NCI-H2029 treated with DMSO at 0.1 percent for 48 hours (cell line): ENCODE results near the gene SORCS3.
"Not testable (repeated sequence)": the region's sequence is repeated elsewhere in the genome, so short reads cannot be mapped to it uniquely, and the experiment has no call there.

ENCODE experiments used
- DNase-seq: peaks from one replicate; lab custom pipeline; 2025; lab: John Stamatoyannopoulos, UW

SORCS3 gene

DNA sequence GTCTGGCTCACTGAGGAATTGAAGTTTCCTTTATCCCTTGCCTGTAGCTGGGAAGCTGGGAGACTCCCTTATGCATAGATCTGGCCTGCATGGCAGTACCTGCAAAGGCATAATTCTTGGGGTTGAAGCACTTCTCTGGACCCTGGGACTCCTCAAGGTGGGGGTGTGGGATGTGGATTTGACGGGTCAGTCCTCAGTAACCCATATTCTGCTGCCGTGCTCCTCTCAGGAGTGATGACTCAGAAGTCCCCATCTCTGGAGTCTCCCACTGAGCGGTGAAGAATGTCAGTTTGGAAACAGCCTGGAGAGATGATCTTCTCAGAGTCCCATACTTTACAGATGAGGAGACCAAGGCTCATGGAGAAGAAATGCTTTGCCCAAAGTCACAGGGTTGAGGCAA lies 49.0 kb downstream of the SORCS3 start:
- no peak for DNase-seq

DNA sequence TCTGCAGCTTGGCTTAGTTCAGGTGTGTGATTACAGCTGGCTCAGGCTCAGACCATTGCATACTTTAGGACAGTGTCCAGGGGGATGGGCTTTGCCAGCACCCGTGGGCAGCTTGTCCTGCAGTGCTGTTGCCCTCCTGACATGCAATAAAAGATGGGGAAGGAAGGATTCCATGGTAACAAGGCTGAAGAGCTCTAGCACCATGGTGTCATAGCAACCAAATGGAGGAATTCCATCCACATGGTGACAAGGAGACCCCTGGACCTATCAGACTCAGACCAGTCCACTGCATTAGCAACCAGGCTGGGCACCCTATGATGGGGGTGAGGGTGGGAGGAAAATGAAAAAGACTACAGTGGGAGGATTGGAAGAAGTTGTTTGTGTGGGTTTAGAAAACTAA lies 49.9 kb downstream of the SORCS3 start:
- DNase-seq: no peak

DNA sequence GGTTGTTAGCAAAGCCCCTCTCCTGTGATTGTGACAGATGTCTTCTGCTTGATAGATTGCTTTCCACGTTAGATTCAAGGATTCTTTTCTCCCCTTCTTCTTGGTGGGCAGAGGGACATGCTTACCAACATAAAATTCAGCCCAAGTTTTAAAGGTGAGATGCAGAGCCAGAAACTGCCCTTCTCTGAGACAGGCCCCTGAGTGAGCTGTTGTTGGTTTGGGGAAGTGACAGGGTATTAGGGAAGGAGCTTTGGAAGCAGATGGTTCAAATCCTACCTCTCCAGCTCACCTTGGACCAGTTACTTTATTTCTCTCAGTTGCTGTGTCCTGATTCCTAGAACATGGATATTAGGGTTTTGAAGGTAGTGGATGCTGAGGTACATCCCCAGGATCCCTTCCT lies 53.0 kb downstream of the SORCS3 start:
- DNase-seq: no peak

DNA sequence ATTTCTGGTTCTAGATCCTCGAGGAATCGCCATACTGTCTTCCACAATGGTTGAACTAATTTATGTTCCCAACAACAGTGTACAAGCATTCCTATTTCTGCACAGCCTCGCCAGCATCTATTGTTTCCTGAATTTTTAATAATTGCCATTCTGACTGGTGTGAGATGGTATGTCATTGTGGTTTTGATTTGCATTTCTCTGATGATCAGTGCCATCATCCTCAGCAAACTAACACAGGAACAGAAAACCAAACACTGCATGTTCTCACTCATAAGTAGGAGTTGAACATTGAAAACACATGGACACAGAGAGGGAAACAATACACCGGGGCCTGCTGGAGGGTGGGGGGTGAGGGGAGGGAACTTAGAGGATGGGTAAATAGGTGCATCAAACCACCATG lies 62.2 kb downstream of the SORCS3 start:
- DNase-seq: not testable (repeated sequence)

DNA sequence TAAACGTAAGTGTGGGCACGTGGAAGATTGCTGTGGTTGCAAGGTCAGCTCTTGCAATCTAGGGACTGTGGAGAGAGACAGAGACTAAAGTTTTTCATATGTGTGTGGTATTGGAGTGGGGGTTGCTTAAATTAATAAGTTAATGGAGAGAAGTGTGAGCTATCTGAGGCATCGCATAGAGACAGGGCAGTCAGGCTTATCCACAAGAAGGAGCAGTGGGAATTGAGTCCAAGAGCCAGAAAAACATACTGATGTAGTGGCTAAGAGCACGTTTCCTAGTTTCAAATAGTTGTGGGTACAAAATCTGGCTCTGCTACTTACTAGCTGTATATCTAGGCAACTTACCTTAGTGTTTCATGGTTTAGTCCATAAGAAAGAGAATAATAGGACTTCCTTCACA lies 65.8 kb downstream of the SORCS3 start:
- no peak for DNase-seq

DNA sequence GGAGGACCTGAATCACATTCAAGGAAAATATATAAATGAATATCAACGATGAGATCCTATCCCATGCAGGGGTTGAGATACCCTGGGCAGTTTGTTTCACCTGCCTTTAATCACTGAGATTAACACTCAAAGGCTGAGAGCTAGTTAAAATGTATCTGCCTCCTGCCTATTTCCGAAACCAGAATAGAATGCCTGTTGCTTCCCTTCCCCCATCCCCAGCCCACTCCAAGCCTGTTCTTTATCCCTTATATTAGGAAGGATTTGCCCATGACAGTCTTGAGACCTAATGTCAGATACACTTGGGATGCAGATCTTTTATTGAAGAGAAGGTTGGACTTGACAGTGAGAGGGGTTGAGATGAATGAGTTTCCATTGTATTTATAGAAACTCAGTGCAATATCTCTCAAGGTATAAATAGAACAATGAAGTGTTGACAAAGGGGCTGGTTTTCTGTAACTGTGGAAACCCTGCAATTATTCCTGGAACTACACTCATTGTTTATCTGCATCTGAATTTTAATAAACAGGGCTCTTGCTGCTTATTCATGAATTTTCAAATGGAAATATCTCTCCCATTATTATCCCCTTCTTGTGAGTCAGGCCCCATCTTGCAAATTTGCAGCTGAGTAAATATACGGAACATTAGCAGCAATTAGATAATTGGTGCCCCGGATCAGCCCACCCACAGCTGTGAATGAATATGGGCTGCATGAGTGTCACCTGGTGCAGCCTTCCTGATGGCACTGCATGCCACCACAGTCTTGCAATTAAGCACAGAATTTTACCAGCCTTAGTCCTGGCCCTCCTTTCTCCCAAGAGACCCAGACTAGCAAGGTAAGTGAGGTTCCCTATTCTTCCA lies 66.7 kb downstream of the SORCS3 start:
- DNase-seq: no peak

DNA sequence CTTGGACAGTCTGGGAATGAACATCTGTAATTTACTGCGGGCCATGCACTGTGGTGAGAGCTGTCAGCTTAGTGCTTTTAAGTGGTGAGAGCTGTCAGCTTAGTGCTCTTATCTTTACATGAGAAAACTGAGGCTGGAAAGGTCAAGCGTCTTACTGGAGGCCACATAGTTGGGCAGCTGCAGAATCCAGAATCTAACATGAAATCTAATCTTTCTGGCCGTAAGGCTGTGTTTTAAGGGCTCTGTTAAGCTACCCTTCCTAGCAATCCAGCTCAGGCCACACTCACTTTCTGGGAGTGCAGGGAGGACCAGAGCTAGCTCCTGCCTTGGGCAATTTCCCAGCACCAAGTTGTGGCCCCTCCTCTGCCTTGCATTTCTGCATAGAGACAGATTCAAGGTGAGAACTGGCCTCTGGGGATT lies 70.2 kb downstream of the SORCS3 start:
- no peak for DNase-seq

DNA sequence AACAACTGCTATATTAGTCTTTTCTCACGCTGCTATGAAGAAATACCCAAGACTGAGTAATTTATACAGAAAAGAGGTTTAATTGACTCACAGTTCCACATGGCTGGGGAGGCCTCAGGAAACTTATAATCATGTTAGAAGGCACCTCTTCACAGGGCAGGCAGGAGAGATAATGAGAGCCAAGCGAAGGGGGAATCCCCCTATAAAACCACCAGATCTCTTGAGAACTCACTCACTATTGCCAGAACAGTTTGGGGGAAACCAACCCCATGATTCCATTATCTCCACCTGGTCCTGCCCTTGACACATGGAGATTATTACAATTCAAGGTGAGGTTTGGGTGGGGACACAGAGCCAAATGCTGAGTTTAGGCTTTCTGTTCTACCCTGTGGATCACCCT lies 89.5 kb downstream of the SORCS3 start:
- DNase-seq: not testable (repeated sequence)

DNA sequence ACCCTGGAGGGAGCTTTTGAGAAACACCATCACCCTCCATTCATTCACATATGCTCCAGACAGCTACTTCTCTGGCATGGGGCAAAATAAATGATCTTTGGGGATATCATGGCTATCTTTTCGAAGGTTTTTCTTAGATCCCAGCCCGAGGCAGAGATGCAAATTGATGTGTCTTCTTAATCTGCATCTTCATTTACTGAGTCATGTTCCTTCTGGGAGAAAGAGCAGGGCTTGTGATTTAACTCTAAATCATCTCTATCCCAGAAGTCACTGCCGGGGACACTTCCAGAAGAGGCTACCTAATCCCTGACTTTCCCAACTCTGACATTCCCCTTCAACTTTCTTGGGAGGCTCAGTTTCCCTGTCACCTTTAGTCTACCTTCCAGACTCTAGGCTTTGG lies 90.1 kb downstream of the SORCS3 start:
- DNase-seq: no peak

DNA sequence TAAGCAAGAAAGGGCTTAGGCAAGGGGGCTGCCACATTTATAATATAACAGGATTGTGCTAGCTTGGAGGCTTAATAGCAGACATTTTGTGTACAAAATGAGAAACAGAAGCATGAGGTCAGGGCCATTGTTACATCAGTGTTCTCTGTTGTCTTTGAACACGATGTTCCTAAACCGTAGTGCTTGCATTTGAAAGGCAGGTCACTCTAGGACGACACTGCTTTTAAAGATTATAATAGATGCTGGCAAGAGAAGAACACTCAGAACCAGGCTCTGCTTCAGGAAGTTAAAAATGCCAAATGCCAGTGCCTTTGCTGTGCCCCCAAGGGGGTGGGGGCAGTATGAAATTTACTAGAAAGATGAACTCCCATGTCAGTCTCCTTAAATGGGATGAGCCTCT lies 91.1 kb downstream of the SORCS3 start:
- DNase-seq: no peak

DNA sequence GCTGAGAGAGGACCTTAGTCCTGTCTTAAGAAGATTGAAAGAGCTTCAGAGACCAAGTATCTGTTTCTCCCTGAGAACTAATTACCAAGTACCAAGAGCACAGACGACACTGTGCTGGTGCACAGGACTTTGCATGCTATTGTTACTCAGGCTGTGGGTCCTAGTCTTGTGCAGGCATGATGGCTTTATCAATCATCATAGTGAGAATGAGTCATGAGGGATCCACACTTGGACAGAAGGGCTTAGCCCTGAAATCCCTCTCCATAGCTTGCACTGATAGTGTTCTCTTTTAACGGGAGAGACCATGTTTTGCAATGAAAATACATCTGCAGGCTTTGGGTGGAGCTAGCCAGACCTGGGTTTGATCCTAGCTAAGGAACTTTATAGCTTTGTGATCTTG lies 93.3 kb downstream of the SORCS3 start:
- no peak for DNase-seq

DNA sequence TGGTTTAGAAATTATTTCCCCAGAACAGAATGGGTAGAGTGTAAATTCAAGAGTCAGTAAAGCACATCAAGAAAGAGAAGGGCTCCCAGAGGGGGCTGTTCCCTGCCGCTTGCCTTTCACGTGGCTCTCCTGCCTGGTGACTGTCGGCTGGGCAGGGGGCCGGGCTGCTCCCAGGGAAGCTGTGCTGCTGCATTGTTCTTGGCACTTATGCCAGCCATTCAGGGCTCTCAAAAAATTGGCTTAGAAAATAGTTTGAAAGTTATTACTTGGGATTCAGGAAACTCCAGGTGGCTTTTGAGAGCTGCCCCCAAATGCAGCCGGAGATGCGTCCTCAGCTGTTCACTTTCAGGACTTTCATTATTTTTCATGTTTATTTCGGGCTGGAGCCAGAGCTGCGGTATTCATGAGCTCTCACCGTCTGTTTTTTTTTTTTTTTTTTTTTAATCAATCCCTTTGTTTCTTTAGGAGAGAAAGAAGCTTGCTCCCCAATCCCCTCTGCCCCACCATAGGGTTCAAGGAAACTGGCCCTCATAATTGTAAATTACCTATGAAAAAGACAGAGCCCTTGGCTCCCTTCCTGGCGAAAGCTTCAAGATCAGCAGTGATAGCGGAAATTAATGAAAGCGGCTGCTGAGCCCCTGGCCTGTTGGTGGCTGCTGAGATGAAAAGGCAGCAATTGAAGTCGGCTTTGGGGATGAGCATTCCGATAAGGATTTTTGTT lies 94.1 kb downstream of the SORCS3 start:
- no peak for DNase-seq

DNA sequence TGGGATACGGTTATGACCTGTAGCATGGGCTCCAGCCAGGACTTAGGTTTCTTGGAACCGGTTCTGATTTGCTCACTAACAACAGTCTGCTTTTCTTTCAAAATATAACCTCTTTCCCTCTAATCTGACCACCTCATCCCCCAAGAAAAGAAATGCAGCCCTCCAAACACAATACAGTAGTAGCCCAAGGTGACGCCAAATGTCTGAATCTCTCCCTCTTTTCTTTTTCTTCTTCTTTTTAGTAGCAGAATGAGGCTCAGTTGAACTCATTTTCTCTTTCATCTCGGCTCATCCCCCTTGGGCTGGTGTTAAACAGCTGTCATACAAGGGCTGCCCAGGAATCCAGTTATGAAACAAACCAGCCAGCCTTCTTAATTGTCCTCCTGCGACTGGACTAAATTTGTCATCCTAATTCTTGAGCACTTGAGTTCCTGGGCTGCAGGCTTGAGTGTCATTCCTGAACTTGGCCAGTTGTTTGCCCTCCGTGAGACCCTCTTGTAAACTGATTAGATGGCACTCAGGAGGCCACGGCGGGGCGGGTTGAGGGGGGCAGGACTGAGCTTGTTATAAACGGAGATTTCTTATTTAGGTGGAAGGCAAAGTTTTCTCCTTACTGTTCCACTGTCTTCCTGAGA lies 94.8 kb downstream of the SORCS3 start:
- no peak for DNase-seq

DNA sequence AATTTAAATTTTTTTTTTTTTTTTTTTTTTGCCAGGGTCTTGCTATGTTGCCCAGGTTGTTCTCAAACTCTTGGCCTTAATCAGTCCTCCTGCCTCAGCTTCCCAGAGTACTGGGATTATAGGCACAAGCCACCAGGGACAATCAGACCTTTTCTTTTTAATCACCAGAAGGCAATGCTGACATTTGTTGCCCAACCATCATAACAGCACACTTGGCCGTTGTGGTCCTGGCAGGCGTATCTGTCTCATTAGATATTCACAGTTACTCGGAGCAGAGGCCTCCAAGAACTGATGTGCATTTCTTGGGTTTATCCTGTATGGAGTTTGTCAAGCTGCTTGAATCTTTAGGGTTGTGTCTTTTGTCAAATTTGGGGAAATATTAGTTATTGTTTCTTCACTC lies 100.0 kb downstream of the SORCS3 start:
- DNase-seq: no peak

DNA sequence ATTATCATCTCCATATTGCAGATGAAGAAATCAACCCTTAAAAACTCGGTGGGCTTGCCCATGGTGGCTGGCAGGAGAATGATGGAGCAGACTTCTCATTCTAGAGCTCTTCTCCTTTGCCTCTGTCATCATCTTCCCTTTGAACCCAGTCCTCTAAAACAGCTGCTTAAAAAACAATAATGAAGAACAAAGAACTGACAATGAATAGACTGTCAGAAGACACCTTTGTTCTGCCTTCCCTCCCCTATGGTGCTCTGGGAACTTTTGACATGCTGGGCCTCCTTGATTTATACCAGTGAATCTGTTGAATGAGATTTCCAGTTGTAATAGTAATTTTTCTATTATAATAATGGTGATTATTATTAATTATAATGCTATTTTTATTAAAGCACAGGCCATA lies 103.0 kb downstream of the SORCS3 start:
- DNase-seq: no peak

DNA sequence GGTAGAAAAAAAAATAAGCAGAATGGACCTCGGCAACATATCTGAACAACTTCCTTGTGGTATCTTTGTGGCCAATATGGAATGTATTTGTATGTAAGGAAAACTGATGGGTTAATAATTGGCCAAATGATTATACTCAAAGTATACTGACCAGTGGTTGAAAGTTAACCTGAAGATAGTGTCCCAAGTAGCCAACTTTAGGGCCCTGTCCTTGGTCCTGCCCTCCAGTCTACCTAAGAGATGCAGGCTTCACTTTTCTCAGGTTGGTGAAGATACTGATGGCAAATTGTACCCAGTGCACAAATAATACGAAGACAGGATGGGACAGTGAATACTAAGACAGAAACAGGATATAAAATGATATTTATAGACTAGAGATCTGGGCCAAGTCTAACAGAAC lies 109.2 kb downstream of the SORCS3 start:
- no peak for DNase-seq

DNA sequence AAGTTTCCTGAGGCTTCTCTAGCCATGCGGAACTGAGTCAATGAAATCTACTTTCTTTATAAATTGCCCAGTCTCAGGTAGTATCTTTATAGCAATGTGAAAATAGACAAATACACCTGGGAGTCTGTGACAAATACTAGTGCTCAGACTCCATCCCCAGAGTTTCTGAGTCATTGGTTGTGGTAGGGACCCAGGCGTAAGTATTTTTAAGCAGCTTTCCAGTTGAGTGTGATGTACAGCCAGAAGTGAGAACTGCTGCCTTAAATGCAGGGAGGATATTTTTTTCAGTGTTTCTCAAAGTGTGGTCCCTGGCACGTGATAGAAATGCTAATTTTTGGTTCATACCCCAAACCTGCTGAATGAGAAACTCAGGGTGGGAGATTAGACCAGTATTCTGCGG lies 121.7 kb downstream of the SORCS3 start:
- DNase-seq: no peak

DNA sequence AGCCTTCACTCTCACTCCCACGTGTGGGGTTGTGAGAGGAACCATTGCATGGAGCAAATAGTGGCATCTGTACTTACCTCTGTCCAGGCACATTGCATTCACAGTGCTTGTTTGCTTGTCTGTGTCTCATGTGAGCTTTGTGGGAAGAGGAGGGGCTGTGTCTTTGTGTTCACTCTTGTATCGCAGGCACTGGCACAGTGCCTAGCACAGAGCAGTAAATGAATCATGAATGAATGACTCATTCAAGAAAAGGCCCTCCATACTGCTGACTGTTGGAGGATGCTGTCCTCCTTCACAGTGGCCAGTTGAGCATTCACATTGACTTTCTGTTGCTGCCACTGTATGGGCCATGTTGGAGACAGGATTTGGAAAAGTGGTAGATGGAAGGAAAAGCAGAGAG lies 125.3 kb downstream of the SORCS3 start:
- DNase-seq: no peak

DNA sequence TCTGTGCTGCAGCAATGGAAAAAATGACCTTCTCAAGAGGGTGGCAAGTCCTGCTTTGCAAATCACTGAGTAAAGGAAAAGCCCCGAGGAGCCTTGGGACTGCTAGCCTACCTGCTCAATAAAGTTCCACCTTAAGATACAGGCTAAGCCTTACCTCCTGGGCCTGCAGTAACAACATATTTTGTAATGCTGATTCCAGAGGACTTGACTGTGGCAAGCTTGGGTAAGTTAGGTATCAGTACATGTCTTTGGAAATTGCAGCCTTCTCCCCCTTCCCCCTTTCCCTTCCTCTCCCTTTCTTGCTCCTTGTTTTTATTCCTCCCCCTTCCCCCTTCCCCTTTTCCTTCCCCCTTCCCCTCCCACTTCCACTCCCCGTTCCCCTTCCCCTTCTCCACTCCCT lies 126.2 kb downstream of the SORCS3 start:
- no peak for DNase-seq

DNA sequence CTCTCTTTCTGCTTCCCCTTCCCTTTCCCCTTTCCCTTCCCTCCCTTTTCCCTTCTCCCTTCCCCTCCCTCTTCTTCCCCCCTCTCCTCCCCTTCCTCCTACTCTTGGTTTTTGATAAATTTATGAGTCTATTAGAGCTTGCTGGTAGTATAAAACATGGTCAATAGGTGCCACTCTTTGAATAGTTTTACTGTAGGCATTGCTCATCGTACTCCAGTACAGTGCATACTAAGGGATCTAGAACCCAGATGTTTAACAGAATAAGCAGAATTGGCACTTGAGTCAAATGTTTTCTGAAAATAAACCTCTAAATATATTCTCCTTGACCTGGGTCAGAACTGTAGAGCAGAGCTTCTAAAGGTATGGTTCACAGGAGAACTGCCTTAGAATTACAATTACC lies 126.7 kb downstream of the SORCS3 start:
- no peak for DNase-seq

DNA sequence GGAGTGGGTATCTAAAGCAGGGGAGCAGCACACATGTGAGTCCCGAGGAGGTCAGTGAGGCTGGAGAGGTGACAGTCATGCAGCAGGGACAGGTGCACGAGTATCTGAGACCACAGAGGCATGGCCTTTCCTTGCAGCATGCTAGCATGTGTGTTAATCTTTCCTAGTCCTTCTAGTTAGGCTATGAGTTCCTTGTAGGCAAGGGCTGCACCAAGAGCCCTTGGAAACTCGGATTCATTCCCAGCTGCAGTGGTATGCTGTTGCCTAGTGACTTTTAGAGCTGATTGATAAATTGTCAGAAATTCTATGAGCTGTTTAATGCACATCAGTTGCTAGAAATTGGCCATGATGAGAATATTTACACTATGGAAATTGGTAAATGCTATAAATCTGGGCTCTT lies 132.0 kb downstream of the SORCS3 start:
- DNase-seq: no peak

DNA sequence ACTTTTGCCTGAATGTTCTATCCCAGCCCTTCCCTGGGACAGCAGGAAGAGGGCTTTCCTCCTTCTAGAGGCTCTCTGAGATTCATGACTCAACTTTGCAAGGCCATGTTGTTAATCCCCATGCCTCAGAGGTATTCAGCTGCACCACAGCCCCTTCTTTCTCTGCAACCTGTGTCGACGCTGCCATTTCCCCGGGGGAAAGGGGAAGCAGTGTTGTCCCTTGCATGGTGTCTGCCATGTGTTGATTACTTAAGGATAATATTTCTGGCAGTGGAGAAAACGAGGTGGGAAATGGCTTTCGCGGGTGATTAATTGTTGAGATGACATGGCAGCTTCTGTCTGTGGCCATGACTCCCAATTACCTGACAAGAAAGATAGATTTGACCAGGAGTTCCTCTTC lies 133.1 kb downstream of the SORCS3 start:
- DNase-seq: no peak
